H7 (cell line): ENCODE measurements around the gene DNAJC24. TPM values are rescaled to one million over a fixed set of nuclear protein-coding genes. Genes with fewer than 3 reads are reported as not detected.

Experiments used
- DNase-seq: peaks from one replicate; pipeline ENCODE4 v3.0.0; 2012
- H3K27me3 ChIP-seq: 2 replicates; pipeline ENCODE4 v1.6.0; 2011; ENCODE audit warnings: mild to moderate bottlenecking, low read length; ENCODE audit not compliant: control insufficient read depth, insufficient read depth
- H3K36me3 ChIP-seq: replicated peaks from 2 replicates; pipeline ENCODE4 v1.5.1; 2011; ENCODE audit warnings: low read length; ENCODE audit not compliant: control insufficient read depth, insufficient read depth
- H3K4me3 ChIP-seq: 2 replicates; pipeline ENCODE4 v1.5.1; 2011; ENCODE audit warnings: low read depth, mild to moderate bottlenecking, control low read depth, low read length, moderate library complexity; ENCODE audit not compliant: insufficient read depth
- total RNA-seq: library from RNA; depleted of rRNA; stranded (reverse); fragments of >200 nt; shearing (Covaris generic); gene quantifications from 2 replicates; pipeline ENCODE4 v1.2.3, GENCODE V29; 2014

Gene DNAJC24
- total RNA-seq, 1 experiment from 2014 or later: 10.7 TPM

DNA sequence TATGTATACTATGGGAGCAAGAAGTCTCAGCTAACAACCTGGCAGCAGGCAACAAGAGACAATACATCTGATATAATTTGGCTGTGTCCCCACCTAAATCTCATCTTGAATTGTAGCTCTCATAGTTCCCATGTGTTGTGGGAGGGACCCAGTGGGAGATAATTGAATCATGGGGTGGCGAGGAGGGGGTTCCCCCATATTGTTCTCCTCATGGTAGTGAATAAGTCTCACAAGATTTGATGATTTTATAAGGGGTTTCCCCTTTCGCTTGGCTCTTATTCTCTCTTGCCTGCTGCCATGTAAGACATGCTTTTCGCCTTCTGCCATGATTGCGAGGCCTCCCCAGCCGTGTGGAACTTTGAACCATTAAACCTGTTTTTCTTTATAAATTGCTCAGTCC is 6.2 kb downstream of the DNAJC24 start:
- DNase-seq: no peak
- Histone ChIP-seq H3K27me3 (no peaks in the 10 kb centered on the region), H3K4me3 (no peak overlapping the region), H3K36me3 (no peaks in the 10 kb centered on the region)

DNA sequence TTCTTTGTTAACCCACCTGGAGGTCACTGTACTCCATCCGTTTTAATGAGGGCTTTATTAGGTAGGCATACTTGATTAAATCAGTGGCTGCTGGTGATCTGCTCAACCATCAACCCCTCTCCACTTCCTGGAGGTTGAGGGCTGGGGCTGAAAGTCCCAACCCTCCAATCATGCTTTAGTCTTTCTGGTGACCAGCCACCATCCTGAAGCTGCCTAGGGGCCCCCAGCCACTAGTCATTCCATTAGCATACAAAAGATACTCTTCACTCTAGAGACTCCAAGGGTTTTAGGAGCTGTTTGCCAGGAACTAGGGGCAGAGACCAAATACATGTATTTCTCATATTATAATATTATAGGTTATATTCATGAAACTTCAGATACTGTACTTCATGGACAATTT is 13.5 kb downstream of the DNAJC24 start:
- no peaks in the 10 kb centered on the region for H3K36me3 ChIP-seq
- no peaks in the 10 kb centered on the region for H3K27me3 ChIP-seq
- no peak for DNase-seq
- no peak overlapping the region for H3K4me3 ChIP-seq

DNA sequence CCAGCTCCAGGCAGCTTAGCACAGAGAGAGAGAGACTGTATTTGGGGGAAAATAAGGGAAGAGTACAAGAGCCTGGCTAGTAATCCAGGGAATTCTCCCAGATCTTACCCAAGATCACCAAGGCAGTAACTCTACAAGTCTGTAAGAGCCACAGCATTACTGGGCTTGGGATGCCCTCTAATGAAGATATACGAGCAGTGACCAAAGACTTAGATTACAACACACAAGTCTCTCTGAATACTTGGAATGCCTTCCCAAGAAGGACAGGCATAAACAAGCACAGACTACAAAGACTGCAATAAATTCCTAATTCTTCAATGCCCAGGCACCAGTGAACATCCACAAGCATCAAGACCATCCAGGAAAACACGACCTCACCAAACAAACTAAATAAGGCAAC is 17.7 kb downstream of the DNAJC24 start:
- H3K27me3 ChIP-seq: no peaks in the 10 kb centered on the region
- H3K36me3 ChIP-seq: no peaks in the 10 kb centered on the region
- H3K4me3 ChIP-seq: no peak overlapping the region
- no peak for DNase-seq

GRCh38 chr11:31397239-31397834 is 27.7 kb downstream of the DNAJC24 start:
- DNase-seq: peak; percentile 9
- Histone ChIP-seq H3K27me3 (no peaks in the 10 kb centered on the region), H3K4me3 (no peak overlapping the region), H3K36me3 (no peaks in the 10 kb centered on the region; the same call in 1 of the 2 replicates)

GRCh38 chr11:31404614-31405013 is 35.0 kb downstream of the DNAJC24 start:
- DNase-seq: no peak
- Histone ChIP-seq H3K27me3 (no peaks in the 10 kb centered on the region), H3K4me3 (no peak overlapping the region), H3K36me3 (no peaks in the 10 kb centered on the region)

DNA sequence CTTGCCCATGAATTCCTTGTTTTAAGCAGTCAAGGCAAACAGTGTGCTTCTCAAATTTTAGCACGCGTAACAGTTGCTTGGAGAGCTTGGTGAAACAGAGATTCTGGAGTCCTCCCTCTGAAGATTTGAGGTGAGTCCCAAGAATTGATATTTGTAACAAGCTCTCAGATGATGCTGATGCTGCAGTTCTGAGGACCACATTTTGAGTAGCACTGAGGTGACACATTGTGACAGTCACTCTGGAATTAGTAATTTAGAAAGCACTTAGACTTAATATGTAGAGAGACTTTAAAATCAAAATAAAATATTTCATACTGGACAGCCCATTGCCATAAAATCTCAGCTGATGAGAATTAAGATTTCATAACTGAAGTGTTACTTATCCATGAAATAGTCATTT is 38.5 kb downstream of the DNAJC24 start:
- DNase-seq: no peak
- Histone ChIP-seq H3K27me3 (no peaks in the 10 kb centered on the region), H3K36me3 (no peaks in the 10 kb centered on the region), H3K4me3 (no peak overlapping the region)

GRCh38 chr11:31412946-31413345 is 43.3 kb downstream of the DNAJC24 start:
- Histone ChIP-seq H3K4me3 (no peak overlapping the region), H3K27me3 (no peaks in the 10 kb centered on the region), H3K36me3 (no peaks in the 10 kb centered on the region)
- no peak for DNase-seq

DNA sequence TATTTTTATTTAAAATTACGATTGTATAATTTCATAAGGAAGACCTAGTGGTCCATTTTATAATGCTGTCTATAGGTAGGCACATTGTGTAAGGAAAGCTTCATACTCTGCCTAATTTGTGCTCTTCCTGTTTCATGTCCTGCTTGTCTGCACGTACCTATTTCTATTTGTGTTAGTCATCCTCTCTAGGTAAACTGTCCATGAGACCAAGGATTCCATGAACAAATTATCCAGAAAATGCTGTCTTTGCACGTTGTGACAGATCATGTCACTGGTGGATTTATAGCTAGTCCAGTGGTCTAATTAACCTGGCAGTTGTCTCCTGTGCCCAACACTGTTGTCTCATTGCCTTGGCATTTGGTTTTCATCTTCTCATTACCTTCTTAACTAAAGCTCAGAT is 44.7 kb downstream of the DNAJC24 start:
- H3K36me3 ChIP-seq: no peaks in the 10 kb centered on the region
- no peak overlapping the region for H3K4me3 ChIP-seq
- H3K27me3 ChIP-seq: no peaks in the 10 kb centered on the region
- DNase-seq: no peak

- Histone ChIP-seq H3K27me3 (no peaks in the 10 kb centered on the region), H3K4me3 (no peak overlapping the region)
These were observed 45.8 kb downstream of the DNAJC24 start for GRCh38 chr11:31415435-31415834.

GRCh38 chr11:31417357-31417756 is 47.7 kb downstream of the DNAJC24 start:
- H3K4me3 ChIP-seq: no peak overlapping the region
- no peaks in the 10 kb centered on the region for H3K27me3 ChIP-seq
- H3K36me3 ChIP-seq: no peaks in the 10 kb centered on the region
- no peak for DNase-seq

More at GRCh38 chr11:31415435-31415834, 45.8 kb downstream of the DNAJC24 start:
- no peaks in the 10 kb centered on the region for H3K36me3 ChIP-seq
- no peak for DNase-seq

DNA sequence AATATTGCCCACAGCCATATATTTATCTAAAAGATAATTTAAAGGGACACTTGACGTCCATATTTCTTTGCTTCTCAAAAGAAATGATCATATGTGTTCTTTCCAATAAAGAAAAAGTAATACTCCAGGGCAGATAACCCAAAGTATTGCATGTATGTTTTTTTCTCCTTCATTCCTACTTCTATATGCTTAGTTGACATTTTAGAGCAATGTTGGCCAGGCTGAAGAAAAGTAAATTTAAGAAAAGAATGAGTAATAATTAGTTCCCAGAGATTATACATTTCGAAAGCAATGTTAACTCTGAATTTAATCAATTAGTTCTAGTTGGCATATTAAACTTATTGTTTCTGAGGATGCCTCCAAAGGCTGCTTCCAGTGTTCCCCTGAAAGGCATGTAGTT is 48.2 kb downstream of the DNAJC24 start:
- DNase-seq: no peak
- no peak overlapping the region for H3K4me3 ChIP-seq
- H3K36me3 ChIP-seq: no peaks in the 10 kb centered on the region

GRCh38 chr11:31419138-31419537 is 49.5 kb downstream of the DNAJC24 start:
- no peak for DNase-seq
- H3K27me3 ChIP-seq: no peaks in the 10 kb centered on the region
- no peak overlapping the region for H3K4me3 ChIP-seq
- H3K36me3 ChIP-seq: no peaks in the 10 kb centered on the region

More for the DNA sequence above, 48.2 kb downstream of the DNAJC24 start:
- no peaks in the 10 kb centered on the region for H3K27me3 ChIP-seq

- Histone ChIP-seq H3K4me3 (no peak overlapping the region), H3K36me3 (no peaks in the 10 kb centered on the region), H3K27me3 (no peaks in the 10 kb centered on the region)
- DNase-seq: no peak
These were observed 50.0 kb downstream of the DNAJC24 start for GRCh38 chr11:31419669-31420068.

GRCh38 chr11:31421820-31422219 is 52.2 kb downstream of the DNAJC24 start:
- H3K4me3 ChIP-seq: no peak overlapping the region
- DNase-seq: no peak

DNA sequence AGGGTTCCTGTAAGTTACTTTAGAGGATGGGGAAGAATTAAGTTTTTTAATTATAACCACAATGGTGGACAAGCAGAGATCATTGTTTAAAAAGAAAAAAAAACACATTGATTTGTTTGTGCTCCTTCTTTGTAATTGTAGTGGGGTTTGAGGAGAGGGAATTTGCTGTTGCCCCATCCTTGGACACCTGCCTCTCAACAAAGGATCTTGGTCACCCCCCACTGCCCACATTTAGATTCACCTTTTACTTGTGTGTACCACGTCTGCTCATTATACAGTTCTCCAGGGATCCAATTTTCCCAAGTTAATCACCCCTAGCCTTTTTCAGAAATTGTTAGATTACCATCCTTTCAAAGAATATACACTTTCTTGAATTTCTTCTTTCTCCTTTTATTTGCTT is 53.0 kb downstream of the DNAJC24 start:
- H3K4me3 ChIP-seq: no peak overlapping the region
- H3K27me3 ChIP-seq: no peaks in the 10 kb centered on the region
- no peak for DNase-seq
- no peaks in the 10 kb centered on the region for H3K36me3 ChIP-seq

More at GRCh38 chr11:31421820-31422219, 52.2 kb downstream of the DNAJC24 start:
- no peaks in the 10 kb centered on the region for H3K36me3 ChIP-seq
- no peaks in the 10 kb centered on the region for H3K27me3 ChIP-seq

DNA sequence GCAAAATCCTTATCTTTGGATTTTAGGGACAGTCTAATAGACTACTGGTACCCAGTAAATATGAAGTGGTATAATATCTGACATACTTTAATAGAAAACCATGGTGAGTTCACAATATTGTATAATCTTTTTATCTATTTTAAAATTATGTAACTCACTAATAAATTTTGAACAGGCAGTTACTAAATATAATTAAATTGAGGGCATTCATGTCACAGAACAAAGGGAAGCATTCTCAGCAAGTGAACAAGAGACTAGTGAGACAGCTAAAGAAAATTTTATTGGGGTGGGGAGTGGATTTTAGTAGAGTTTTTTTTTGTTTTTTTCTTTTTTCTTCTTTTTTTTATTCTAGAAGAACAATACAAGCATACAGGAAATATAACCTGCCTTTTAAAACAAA is 55.0 kb downstream of the DNAJC24 start:
- H3K27me3 ChIP-seq: no peaks in the 10 kb centered on the region
- DNase-seq: no peak
- H3K36me3 ChIP-seq: no peaks in the 10 kb centered on the region
- no peak overlapping the region for H3K4me3 ChIP-seq
